SU-DHL-6 (cell line): ENCODE measurements around the gene NEDD4.

ENCODE experiments used
- CTCF ChIP-seq: fragments of 200-600 bp; sonication (generic); IDR thresholded peaks from one replicate; pipeline ENCODE4 v1.5.1; 2017; ENCODE audit warnings: antibody characterized with exemption, mild to moderate bottlenecking, low read length, moderate library complexity; ENCODE audit not compliant: insufficient read depth, poor library complexity, severe bottlenecking
- EZH2phosphoT487 ChIP-seq: fragments of 200-600 bp; sonication (generic), shearing (Covaris generic); conservative IDR thresholded peaks from 2 replicates; pipeline ENCODE4 v1.6.1; 2018; ENCODE audit warnings: mild to moderate bottlenecking, antibody characterized with exemption, low read length, moderate library complexity, mixed read lengths

GRCh38 chr15:55879181-55879580 lies 114.2 kb downstream of the NEDD4 start:
- no peak for TF ChIP-seq CTCF
- no peak for TF ChIP-seq EZH2phosphoT487
